ENCODE measurements around the gene NTM.

Gene NTM

GRCh38 chr11:131370090-131370751 lies at the start of gene NTM:
TSS of gene NTM (plus strand) at chr11:131370615.
- no peak for TF ChIP-seq CTCF (conservative IDR thresholded peaks at IDR 0.05)
- H3K27ac ChIP-seq: peak within 1 kb of the TSS; percentile 76

- TF ChIP-seq CTCF (conservative IDR thresholded peaks at IDR 0.05): no peak
- H3K27ac ChIP-seq: peak overlapping the region; percentile 33
Observed at GRCh38 chr11:131324921-131325570, 45.4 kb upstream of the NTM start.

GRCh38 chr11:131326829-131327228 lies 43.6 kb upstream of the NTM start:
- TF ChIP-seq CTCF (conservative IDR thresholded peaks at IDR 0.05): no peak

GRCh38 chr11:131327421-131327820 lies 43.0 kb upstream of the NTM start:
- TF ChIP-seq CTCF (conservative IDR thresholded peaks at IDR 0.05): no peak
- H3K27ac ChIP-seq: no peak overlapping the region

More at GRCh38 chr11:131326829-131327228, 43.6 kb upstream of the NTM start:
- H3K27ac ChIP-seq: no peak overlapping the region

- no peak for TF ChIP-seq CTCF (conservative IDR thresholded peaks at IDR 0.05)
Observed at GRCh38 chr11:131328843-131329242, 41.6 kb upstream of the NTM start.

GRCh38 chr11:131331010-131331409 lies 39.4 kb upstream of the NTM start:
- H3K27ac ChIP-seq: peak overlapping the region; percentile 16; the same call in 1 of the 2 replicates
- no peak for TF ChIP-seq CTCF (conservative IDR thresholded peaks at IDR 0.05)

More at GRCh38 chr11:131328843-131329242, 41.6 kb upstream of the NTM start:
- no peak overlapping the region for H3K27ac ChIP-seq

GRCh38 chr11:131331546-131331945 lies 38.9 kb upstream of the NTM start:
- no peak for TF ChIP-seq CTCF (conservative IDR thresholded peaks at IDR 0.05)
- H3K27ac ChIP-seq: peak overlapping the region; percentile 16; the same call in 1 of the 2 replicates

Data from VCaP (cell line).